ENCODE results near the gene COQ6.
A peak's percentile ranks its signal among the peaks of the same experiment; 100 is the strongest.
"Not testable (repeated sequence)": the region's sequence is repeated elsewhere in the genome, so short reads cannot be mapped to it uniquely, and the experiment has no call there.

The COQ6 gene

GRCh38 chr14:73949752-73950734 lies at the start of gene COQ6, which contains the start of gene FAM161B:
Gene COQ6 (plus strand): TSS chr14:73950302. CDS start chr14:73950333, 31 bp downstream.
Gene FAM161B (minus strand): TSS chr14:73950094. CDS start chr14:73950026, 68 bp downstream.
- in situ Hi-C loops (cut with MboI; ENCODE audit: low pct_unique_long_range_greater_than_20kb, low sequenced_read_pairs) = no loop called here
- DNase-seq = peak; percentile 97

- in situ Hi-C loops (cut with MboI; ENCODE audit: low pct_unique_long_range_greater_than_20kb, low sequenced_read_pairs) = no loop called here
- no peak for DNase-seq
These were observed 47.1 kb upstream of the COQ6 start for GRCh38 chr14:73903028-73903427.

DNA sequence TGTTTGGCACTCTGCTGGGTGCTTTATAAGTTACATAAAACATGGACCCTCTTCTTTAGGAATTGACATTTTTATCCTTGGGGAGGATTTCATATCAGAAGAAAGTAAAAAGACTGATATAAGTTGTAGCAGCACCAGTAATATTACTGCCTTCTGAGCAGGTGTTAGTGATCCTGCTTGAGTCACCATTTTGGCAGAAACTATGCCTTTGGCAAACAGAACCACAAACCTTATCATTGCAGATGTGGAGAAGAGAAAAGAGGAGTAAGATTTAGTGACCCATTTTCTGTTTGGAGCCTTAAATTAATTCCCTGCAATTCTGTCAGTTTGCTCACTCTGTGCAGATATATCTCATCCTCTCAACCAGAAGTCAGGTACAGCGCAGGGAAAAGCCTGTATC lies 40.4 kb upstream of the COQ6 start:
- DNase-seq = no peak
- in situ Hi-C loops (cut with MboI; ENCODE audit: low pct_unique_long_range_greater_than_20kb, low sequenced_read_pairs) = no loop called here

GRCh38 chr14:73913256-73913655 lies 36.8 kb upstream of the COQ6 start:
- in situ Hi-C loops (cut with MboI; ENCODE audit: low pct_unique_long_range_greater_than_20kb, low sequenced_read_pairs) = no loop called here
- no peak for DNase-seq

DNA sequence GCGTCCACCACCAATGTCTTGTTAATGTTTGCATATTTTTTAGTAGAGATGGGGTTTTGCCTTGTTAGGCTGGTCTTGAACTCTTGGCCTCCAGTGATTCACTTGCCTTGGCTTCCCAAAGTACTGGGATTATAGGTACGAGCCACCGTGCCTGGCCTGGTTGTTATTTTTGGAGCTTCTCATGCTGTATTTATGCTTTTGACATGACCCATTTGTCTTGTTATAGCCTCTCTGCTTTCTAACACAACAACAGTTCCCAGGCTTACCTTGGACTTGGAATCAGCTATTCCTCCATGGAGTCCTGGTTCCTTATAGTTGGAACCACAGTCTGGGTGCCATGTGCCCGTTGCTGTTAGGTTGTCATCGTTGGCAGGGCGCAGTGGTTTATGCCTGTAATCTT lies 33.8 kb upstream of the COQ6 start:
- in situ Hi-C loops (cut with MboI; ENCODE audit: low pct_unique_long_range_greater_than_20kb, low sequenced_read_pairs) = no loop called here

DNA sequence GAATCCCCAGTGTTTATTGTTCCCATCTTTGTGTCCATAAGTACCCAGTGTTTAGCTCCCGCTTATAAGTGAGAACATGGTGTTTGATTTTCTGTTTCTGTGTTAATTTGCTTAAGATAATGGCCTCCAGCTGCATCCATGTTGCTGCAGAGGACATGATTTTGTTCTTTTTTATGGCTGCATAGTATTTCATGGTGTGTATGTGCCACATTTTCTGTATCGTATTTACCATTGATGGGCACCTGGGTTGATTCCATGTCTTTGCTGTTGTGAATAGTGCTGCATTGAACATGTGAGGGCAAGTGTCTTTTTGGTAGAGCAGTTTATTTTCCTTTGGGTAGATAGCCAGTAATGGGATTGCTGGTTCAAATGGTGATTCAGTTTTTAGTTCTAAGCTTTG lies 30.6 kb upstream of the COQ6 start:
- DNase-seq; in situ Hi-C loops (cut with MboI; ENCODE audit: low pct_unique_long_range_greater_than_20kb, low sequenced_read_pairs): not testable (repeated sequence)

More for the DNA sequence above, 33.8 kb upstream of the COQ6 start:
- no peak for DNase-seq

GRCh38 chr14:73924337-73924736 lies 25.8 kb upstream of the COQ6 start:
- in situ Hi-C loops (cut with MboI; ENCODE audit: low pct_unique_long_range_greater_than_20kb, low sequenced_read_pairs) = no loop called here
- no peak for DNase-seq

- DNase-seq = no peak
- in situ Hi-C loops (cut with MboI; ENCODE audit: low pct_unique_long_range_greater_than_20kb, low sequenced_read_pairs) = no loop called here
These were observed 14.4 kb upstream of the COQ6 start for GRCh38 chr14:73935666-73936065.

- no peak for DNase-seq
- in situ Hi-C loops (cut with MboI; ENCODE audit: low pct_unique_long_range_greater_than_20kb, low sequenced_read_pairs) = no loop called here
These were observed 13.6 kb upstream of the COQ6 start for GRCh38 chr14:73936548-73936947.

DNA sequence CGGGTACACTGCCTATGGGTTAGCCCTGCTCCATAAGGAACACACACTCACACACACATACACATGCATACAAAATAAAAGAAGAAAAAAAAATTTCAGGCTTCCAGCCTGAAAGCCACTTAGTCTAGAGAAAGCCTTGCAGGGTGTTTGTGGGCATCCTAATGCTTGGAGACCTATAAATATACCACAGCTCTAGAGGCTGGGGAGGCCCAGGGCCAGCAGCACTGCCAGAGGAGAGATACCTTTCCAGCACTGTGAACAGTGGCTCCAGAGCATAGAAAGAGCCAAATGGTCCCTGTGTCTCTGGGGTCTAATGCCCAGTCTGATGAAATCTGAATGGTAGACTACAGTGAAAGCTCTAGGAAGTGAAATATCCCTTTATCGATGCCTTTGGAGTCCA lies 13.1 kb upstream of the COQ6 start:
- in situ Hi-C loops (cut with MboI; ENCODE audit: low pct_unique_long_range_greater_than_20kb, low sequenced_read_pairs) = no loop called here

DNA sequence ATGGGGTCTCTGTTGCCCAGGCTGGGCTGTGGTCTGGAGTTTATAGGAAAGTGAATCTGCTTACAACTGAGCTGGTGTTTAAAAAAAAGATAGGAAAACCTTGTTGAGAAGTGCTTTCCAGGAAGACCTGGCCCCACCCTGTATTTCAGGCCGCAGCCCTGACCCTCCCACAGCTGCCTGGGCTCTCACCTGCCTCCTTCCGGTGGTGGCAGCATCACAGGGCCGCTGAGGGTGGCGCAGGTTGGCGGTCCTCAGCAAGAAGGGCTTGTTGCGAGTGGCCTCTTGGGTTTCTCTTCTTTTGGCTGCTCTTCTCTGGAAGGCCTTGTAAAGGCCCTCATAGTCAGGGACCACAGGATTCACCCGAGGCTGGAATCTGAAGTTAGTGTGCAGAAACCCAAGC lies 7.9 kb upstream of the COQ6 start:
- DNase-seq = no peak
- in situ Hi-C loops (cut with MboI; ENCODE audit: low pct_unique_long_range_greater_than_20kb, low sequenced_read_pairs) = no loop called here

More for the DNA sequence above, 13.1 kb upstream of the COQ6 start:
- no peak for DNase-seq

GRCh38 chr14:73943083-73943482 lies 7.0 kb upstream of the COQ6 start:
- DNase-seq = peak; percentile 93
- in situ Hi-C loops (cut with MboI; ENCODE audit: low pct_unique_long_range_greater_than_20kb, low sequenced_read_pairs) = no loop called here

GRCh38 chr14:73944432-73945158 lies 5.5 kb upstream of the COQ6 start:
- no peak for DNase-seq
- in situ Hi-C loops (cut with MboI; ENCODE audit: low pct_unique_long_range_greater_than_20kb, low sequenced_read_pairs) = no loop called here

DNA sequence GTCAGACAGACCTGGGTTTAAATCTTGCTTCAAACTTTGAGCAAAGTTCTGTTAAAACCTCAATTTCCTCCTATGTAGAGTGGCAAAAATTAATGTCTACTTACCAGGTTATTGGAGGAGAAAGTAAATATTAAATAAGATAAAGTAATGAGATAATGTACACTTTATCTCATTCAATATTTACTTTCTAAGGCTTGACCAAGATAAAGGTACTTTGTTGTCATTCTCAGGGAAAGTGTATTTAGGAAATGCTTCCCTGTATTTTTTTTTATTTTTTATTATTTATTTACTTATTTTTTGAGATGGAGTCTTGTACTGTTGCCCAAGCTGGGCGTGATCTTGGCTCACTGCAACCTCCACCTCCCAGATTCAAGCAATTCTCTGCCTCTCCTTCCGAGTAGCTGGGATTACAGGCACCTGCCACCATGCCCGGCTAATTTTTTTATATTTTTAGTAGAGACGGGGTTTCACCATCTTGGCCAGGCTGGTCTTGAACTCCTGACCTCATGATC lies 4.9 kb upstream of the COQ6 start:
- no peak for DNase-seq
- in situ Hi-C loops (cut with MboI; ENCODE audit: low pct_unique_long_range_greater_than_20kb, low sequenced_read_pairs) = no loop called here

- in situ Hi-C loops (cut with MboI; ENCODE audit: low pct_unique_long_range_greater_than_20kb, low sequenced_read_pairs) = no loop called here
- no peak for DNase-seq
These were observed 3.6 kb downstream of the COQ6 start for GRCh38 chr14:73953731-73954130.

DNA sequence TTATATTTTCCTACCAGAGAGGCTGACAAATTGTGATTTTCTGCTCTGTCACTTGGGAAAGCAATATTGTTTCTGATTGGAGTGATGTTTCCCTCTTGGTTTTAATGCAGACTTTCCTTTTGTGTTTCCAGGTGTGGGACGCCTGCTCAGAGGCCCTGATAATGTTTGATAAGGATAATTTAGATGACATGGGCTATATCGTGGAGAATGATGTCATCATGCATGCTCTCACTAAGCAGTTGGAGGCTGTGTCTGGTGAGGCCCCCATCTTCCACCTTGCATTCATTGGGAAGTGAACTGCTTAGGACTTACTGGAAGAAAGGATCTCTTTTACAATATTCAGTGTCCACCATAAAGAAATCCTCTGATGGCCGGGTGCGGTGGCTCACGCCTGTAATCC lies 5.6 kb downstream of the COQ6 start:
- DNase-seq = no peak
- in situ Hi-C loops (cut with MboI; ENCODE audit: low pct_unique_long_range_greater_than_20kb, low sequenced_read_pairs) = no loop called here

DNA sequence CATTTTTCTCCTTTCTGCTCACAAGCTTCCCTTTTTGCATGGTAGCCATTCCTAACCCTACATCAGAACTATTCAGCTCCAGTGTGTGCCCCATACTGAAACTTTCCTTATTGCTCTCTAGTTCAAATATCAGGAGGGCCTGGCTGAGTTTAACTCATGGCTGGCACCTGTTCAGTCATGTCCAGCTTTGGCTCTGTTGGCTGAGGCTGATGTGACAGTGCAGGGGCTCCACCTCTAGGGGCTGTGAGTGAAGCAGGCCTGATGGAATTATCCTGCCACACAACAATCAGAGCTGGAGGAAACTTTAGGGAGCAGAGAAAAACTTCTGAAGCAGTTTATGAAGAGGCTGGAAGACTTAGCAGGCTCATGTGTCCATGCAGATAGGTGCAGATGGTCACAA lies 8.5 kb downstream of the COQ6 start:
- in situ Hi-C loops (cut with MboI; ENCODE audit: low pct_unique_long_range_greater_than_20kb, low sequenced_read_pairs) = no loop called here
- DNase-seq = no peak

DNA sequence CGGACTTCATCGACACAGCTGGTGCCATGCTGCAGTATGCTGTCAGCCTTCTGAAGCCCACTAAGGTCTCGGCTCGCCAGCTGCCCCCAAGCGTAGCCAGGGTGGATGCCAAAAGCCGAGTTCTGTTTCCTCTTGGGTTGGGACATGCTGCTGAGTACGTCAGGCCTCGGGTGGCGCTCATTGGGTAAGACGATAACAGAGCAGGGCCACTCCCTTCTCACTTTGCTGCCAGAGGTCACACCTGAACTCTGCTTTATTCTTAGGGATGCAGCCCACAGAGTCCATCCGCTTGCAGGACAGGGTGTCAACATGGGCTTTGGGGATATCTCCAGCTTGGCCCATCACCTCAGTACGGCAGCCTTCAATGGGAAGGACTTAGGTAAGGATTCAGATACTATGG lies 11.1 kb downstream of the COQ6 start:
- in situ Hi-C loops (cut with MboI; ENCODE audit: low pct_unique_long_range_greater_than_20kb, low sequenced_read_pairs) = no loop called here
- DNase-seq = no peak

DNA sequence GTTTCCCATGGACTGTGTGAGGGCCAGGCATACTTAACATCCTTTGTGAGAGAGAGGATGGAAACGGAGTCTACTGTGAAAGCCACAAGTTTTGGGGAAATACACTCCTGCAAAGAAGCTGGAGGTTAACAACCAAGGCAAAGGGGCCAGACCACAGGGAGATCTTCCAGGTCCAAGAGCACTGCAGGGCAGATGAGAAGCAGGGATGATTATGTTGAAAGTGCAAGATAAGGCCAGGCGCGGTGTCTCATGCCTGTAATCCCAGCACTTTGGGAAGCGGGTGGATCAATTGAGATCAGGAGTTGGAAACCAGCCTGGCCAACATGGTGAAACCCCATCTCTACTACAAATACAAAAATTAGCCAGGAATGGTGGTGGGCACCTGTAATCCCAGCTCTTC lies 15.1 kb downstream of the COQ6 start:
- in situ Hi-C loops (cut with MboI; ENCODE audit: low pct_unique_long_range_greater_than_20kb, low sequenced_read_pairs) = no loop called here
- DNase-seq = no peak

GRCh38 chr14:73968885-73969284 lies 18.8 kb downstream of the COQ6 start:
- no peak for DNase-seq
- in situ Hi-C loops (cut with MboI; ENCODE audit: low pct_unique_long_range_greater_than_20kb, low sequenced_read_pairs) = no loop called here
